ENCODE measurements around the gene IFT27. TPM values are rescaled to one million over a fixed set of nuclear protein-coding genes. Genes with fewer than 3 reads are reported as not detected.

The IFT27 gene
- total RNA-seq, 6 experiments from 2014 or later = 14.4 to 22.0 (median 17.5) TPM

DNA sequence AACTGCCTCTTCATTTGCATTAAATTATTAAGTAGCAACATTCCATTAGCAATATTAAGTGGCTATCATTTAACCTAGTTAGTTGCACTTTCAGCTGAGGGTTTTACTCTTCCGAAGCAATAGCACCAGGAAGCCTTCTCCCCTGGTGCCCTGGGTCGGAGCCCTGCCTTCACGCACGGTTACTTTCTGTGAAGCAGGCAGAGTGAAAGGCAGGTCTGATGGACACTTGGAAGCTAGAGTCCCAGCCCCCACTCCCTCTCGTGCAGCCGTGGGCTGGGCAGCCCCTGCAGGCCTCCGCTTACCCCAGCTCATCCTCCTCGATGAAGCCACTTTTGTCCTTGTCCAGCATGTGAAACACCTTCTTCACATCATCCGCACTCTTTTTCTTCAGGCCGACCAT is 38.9 kb upstream of the IFT27 start:
- Mint-ChIP-seq H3K36me3 (ENCODE audit: low read depth) (no peaks in the 10 kb centered on the region), H3K27me3 (ENCODE audit: insufficient read depth) (peaks cover 70% of the 10 kb centered on the region), H3K4me3 (no peak overlapping the region), H3K4me1 (ENCODE audit: low read depth) (no peaks in the 10 kb centered on the region), H3K9me3 (no peaks in the 10 kb centered on the region), H3K27ac (no peak overlapping the region)
- TF ChIP-seq, protein P1, sequence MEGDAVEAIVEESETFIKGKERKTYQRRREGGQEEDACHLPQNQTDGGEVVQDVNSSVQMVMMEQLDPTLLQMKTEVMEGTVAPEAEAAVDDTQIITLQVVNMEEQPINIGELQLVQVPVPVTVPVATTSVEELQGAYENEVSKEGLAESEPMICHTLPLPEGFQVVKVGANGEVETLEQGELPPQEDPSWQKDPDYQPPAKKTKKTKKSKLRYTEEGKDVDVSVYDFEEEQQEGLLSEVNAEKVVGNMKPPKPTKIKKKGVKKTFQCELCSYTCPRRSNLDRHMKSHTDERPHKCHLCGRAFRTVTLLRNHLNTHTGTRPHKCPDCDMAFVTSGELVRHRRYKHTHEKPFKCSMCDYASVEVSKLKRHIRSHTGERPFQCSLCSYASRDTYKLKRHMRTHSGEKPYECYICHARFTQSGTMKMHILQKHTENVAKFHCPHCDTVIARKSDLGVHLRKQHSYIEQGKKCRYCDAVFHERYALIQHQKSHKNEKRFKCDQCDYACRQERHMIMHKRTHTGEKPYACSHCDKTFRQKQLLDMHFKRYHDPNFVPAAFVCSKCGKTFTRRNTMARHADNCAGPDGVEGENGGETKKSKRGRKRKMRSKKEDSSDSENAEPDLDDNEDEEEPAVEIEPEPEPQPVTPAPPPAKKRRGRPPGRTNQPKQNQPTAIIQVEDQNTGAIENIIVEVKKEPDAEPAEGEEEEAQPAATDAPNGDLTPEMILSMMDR (IDR thresholded peaks at IDR 0.05) = no peak
- DNase-seq = no peak

DNA sequence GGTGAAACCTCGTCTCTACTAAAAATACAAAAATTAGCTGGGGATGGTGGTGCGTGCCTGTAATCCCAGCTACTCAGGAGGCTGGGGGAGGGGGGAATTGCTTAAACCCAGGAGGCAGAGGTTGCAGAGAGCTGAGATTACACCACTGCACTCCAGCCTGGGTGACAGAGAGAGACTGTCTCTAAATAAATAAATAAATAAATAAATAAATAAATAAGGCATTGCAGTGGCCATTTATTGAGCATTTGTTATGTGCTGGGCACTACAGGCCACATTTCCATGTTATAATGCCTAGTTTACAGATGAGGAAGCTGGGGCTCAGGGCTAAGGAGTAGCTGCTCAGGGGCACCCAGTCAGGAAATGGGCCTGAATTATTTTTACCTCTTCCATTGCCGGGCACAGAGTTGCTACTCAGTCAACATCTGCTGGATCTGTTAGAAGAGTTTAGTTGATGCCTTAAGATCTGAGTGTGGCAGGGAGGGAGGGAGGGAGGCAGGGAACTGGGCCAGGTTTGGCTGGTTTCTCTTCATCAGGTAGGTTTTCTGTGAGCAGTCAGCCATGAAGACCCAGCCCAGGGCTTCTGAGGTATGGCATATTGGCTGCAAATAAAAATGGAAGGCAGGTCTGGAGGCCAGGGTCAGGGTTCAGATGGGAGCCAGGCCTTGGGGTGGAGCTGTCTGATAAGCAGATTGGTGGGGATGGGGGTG is 35.3 kb upstream of the IFT27 start:
- Mint-ChIP-seq H3K4me1 (ENCODE audit: low read depth) (no peaks in the 10 kb centered on the region), H3K27ac (no peak overlapping the region), H3K36me3 (ENCODE audit: low read depth) (no peaks in the 10 kb centered on the region), H3K4me3 (no peak overlapping the region), H3K27me3 (ENCODE audit: insufficient read depth) (peaks cover 66% of the 10 kb centered on the region), H3K9me3 (no peaks in the 10 kb centered on the region)
- TF ChIP-seq, protein P1 (IDR thresholded peaks at IDR 0.05) = no peak
- no peak for DNase-seq

DNA sequence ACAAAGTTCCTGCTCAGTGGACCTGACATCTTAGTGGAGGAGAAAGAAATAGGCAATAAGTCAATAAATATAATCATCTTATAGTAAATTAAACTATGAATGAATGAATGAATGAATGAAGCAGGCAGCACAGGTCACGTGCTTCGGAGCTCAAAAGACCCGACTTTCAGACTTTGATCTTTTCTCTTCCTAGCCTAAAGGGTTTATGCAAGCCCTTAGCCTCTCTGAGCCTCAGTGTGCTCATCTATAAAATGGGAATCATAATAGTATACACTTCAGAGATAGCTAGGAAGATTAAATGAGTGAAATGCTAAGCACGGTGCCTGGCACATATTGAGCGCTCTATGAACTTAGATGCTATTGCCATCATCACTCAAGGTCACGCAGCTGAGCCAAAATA is 33.4 kb upstream of the IFT27 start:
- Mint-ChIP-seq H3K4me1 (ENCODE audit: low read depth) (no peaks in the 10 kb centered on the region), H3K27me3 (ENCODE audit: insufficient read depth) (peaks cover 66% of the 10 kb centered on the region), H3K27ac (no peak overlapping the region), H3K9me3 (no peaks in the 10 kb centered on the region), H3K4me3 (no peak overlapping the region), H3K36me3 (ENCODE audit: low read depth) (no peaks in the 10 kb centered on the region)
- TF ChIP-seq, protein P1 (IDR thresholded peaks at IDR 0.05) = no peak
- no peak for DNase-seq

DNA sequence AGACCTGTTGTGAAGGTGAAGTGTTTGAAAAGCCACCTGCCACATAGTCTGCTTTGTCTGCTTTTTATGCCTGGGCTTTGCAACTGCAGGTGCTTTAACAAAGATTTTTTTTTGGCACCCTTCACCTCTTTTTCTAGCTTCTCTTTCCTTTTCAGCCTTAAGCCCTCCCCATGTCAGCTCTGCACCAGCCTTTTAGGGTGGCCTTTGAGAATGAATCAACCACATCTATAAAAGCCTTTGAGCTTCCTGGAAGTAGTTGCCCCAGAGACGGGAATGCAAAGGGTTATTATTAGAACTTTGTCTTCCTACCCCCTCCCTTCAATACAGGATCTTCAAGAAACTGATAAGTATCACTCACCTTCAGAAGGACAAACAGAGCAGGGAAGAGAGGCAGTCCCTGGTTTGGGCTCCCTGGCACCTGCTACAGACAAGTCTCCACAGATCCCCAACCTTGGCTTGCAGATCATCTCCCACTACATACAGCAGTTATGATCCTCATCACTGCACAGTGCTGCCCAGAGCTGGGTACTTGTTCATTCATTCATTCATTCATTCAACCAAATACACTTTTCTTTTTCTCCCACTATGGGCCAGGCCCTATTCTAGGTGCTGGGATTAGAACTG is 32.9 kb upstream of the IFT27 start:
- H3K4me3 Mint-ChIP-seq = no peak overlapping the region
- no peak overlapping the region for H3K27ac Mint-ChIP-seq
- no peaks in the 10 kb centered on the region for H3K9me3 Mint-ChIP-seq
- no peak for DNase-seq
- TF ChIP-seq, protein P1 (IDR thresholded peaks at IDR 0.05) = no peak
- H3K36me3 Mint-ChIP-seq (ENCODE audit: low read depth) = no peaks in the 10 kb centered on the region
- peaks cover 65% of the 10 kb centered on the region for H3K27me3 Mint-ChIP-seq (ENCODE audit: insufficient read depth)
- H3K4me1 Mint-ChIP-seq (ENCODE audit: low read depth) = no peaks in the 10 kb centered on the region

DNA sequence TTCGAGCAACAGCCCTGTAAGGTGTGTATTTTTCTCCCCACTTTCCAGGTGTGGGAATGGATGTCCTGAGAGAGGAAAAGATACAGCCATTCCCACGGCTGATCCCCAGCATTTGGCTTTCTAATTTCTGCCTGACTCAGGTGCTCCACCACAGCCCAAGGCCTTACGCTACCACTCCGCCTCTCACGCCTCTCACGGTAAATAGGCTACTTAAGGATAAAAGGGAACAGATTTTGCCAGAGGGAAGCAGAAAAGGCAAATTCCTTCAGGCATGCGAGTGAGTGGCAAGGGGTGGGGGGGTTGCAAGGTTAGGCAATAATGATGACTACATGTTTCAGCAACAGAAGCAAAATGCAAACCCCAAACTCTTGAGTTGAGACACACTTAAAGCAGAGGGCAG is 31.7 kb upstream of the IFT27 start:
- no peaks in the 10 kb centered on the region for H3K36me3 Mint-ChIP-seq (ENCODE audit: low read depth)
- H3K27me3 Mint-ChIP-seq (ENCODE audit: insufficient read depth) = peaks cover 57% of the 10 kb centered on the region
- H3K27ac Mint-ChIP-seq = no peak overlapping the region

More for the DNA sequence above, 31.7 kb upstream of the IFT27 start:
- DNase-seq = no peak
- TF ChIP-seq, protein P1 (IDR thresholded peaks at IDR 0.05) = no peak
- Mint-ChIP-seq H3K9me3 (no peaks in the 10 kb centered on the region), H3K4me1 (ENCODE audit: low read depth) (no peaks in the 10 kb centered on the region), H3K4me3 (no peak overlapping the region)
